Measurements from ENCODE around the gene MLLT3.

The MLLT3 gene

DNA sequence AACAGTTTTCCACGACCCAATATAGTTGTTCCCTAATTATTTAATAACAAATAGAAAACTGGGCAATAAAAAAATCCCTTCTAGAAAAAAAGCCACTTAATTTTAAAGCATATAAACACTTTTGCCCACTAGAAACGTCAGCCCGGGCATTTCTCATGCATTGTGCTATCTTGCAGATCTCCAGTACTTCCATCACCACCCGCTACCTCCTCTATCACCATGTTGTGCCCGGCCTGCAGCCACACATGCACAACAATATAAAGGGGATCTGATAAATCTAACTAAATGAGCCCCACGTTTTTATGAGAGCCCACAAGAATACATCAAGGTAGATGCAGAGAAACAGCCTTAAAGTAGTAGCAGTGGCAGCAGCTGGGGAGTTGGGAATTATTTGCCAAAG is 272.7 kb downstream of the MLLT3 start:
- no peak overlapping the region for H3K4me3 ChIP-seq (ENCODE audit: control insufficient read depth, low read depth, low read length)
- DNase-seq (ENCODE audit: low read depth): no peak
- TF ChIP-seq, protein P1, sequence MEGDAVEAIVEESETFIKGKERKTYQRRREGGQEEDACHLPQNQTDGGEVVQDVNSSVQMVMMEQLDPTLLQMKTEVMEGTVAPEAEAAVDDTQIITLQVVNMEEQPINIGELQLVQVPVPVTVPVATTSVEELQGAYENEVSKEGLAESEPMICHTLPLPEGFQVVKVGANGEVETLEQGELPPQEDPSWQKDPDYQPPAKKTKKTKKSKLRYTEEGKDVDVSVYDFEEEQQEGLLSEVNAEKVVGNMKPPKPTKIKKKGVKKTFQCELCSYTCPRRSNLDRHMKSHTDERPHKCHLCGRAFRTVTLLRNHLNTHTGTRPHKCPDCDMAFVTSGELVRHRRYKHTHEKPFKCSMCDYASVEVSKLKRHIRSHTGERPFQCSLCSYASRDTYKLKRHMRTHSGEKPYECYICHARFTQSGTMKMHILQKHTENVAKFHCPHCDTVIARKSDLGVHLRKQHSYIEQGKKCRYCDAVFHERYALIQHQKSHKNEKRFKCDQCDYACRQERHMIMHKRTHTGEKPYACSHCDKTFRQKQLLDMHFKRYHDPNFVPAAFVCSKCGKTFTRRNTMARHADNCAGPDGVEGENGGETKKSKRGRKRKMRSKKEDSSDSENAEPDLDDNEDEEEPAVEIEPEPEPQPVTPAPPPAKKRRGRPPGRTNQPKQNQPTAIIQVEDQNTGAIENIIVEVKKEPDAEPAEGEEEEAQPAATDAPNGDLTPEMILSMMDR (conservative IDR thresholded peaks at IDR 0.05; ENCODE audit: control insufficient read depth, insufficient read depth, low read depth, low read length): no peak

DNA sequence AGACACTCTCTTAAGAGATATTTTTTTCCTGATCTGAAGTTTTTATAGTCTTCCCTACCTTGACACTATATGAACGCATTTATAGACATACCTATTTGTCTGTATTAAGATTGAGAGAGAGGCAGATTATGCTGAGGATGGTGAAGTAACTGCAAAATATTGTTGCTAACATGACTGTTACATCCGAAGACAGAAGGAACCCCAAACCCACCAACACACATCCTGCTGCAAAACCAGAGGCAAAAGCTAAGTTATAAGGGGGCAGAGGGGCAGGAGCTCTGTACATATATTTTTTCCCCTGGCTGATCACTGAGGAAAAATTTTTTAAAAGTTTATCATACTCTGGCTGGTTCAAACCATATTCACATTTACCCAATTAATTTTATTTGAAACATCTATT is 279.0 kb downstream of the MLLT3 start:
- no peak for DNase-seq (ENCODE audit: low read depth)
- TF ChIP-seq, protein P1 (conservative IDR thresholded peaks at IDR 0.05; ENCODE audit: control insufficient read depth, insufficient read depth, low read depth, low read length): no peak
- H3K4me3 ChIP-seq (ENCODE audit: control insufficient read depth, low read depth, low read length): no peak overlapping the region

DNA sequence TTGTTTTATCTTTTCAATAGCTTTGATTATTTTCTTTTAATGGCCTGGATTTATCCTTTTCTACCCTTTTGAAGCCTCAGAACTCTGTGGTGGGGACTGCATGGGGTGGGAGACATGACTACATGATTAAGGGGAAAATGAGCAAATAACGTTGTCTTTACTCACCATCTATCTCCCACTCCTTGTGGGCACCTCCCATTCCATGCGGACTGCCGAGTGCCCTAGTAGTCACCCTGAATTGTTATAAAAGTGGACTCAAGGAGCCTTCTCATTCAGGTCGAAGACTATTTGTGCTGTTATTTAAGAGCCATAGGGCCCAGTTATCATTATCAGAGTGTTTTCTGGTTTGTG is 281.8 kb downstream of the MLLT3 start:
- no peak for DNase-seq (ENCODE audit: low read depth)
- no peak overlapping the region for H3K4me3 ChIP-seq (ENCODE audit: control insufficient read depth, low read depth, low read length)
- TF ChIP-seq, protein P1 (conservative IDR thresholded peaks at IDR 0.05; ENCODE audit: control insufficient read depth, insufficient read depth, low read depth, low read length): no peak

DNA sequence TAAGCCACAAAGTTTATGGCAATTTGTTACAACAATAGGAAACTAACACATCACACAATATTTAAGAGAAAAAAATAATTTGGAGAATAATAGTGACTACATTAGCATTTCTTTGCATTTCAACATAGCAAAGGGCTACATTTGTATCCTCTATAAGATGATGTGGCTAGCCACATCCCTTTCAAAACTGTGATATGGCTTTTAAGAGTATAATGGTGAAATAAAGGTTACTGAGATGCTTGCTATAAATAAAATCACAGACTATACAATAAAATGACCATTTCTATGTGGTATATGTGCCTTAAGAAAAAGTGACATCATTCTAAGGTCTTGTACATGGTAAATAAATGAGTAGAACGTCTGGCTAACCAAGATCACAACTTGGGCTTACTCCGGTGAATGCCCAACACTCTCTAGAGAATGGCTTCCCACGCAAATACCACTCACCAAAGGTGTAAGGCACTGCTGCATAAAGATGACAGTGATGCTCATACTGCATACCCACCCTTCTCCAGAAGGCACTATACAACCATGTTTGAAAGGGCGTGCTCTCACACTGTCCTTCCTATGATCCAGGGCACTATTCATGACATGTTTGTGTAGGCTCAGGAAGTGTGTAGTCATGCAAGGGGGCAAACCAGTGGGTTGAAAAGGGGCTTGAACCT is 286.5 kb downstream of the MLLT3 start:
- H3K4me3 ChIP-seq (ENCODE audit: control insufficient read depth, low read depth, low read length): no peak overlapping the region
- no peak for DNase-seq (ENCODE audit: low read depth)
- TF ChIP-seq, protein P1 (conservative IDR thresholded peaks at IDR 0.05; ENCODE audit: control insufficient read depth, insufficient read depth, low read depth, low read length): no peak

DNA sequence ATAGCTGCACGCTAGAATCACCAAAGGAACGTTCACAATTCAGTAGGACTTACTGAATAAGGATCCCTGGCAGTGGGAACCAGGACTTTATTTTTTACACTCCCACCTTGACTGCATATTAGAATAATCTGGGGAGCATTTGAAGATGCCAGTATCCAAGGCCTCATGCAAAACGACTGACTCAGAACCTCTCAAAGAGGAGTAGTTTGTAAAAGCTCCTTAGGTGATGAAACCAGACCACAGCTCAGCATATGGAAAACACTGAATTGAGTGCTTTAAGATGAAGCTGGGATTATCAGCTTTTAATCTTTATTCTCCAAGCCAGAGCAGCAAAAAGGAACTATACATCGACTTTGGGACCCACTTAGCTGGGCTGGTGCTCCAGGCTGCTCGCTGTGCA is 288.3 kb downstream of the MLLT3 start:
- TF ChIP-seq, protein P1 (conservative IDR thresholded peaks at IDR 0.05; ENCODE audit: control insufficient read depth, insufficient read depth, low read depth, low read length): no peak
- H3K4me3 ChIP-seq (ENCODE audit: control insufficient read depth, low read depth, low read length): no peak overlapping the region
- DNase-seq (ENCODE audit: low read depth): no peak

DNA sequence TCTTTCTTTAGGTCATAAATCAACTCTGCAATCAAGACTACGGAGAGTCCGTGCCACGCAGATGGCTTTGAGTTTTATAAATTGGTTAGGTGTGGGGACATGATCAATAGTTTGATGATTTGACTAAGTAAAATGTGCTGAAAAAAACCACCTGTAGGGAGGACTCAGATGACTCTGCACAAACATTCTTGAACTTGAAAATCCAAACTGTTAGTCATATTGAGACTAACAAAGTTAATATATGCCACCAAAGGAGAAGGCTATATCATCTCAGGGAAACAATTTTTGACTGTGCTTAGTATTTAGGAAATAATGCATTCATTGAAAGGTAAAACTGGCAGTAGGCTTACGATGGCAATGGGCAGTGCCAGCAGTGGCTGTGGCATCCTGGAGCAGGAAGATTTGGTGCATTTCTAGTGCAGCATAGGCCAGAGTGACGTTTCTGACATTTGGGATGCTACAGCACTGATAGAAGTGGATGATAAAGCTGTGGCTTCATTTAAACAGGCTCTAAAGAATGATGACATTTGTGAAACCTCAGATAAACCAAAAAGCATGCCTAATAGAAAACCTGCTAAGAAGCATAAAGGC is 291.1 kb downstream of the MLLT3 start:
- TF ChIP-seq, protein P1 (conservative IDR thresholded peaks at IDR 0.05; ENCODE audit: control insufficient read depth, insufficient read depth, low read depth, low read length): no peak
- H3K4me3 ChIP-seq (ENCODE audit: control insufficient read depth, low read depth, low read length): no peak overlapping the region
- no peak for DNase-seq (ENCODE audit: low read depth)

Data from fibroblast of mammary gland (primary cell).